HG03342 (cell line): Measurements from ENCODE around the gene TMEM92.
"Not testable (repeated sequence)": the region's sequence is repeated elsewhere in the genome, so short reads cannot be mapped to it uniquely, and the experiment has no call there.

ENCODE experiments used
- ATAC-seq: cut with Tn5 transposase; IDR thresholded peaks from one replicate; pipeline ENCODE4 v1.9.1; 2021; ENCODE audit warnings: mild to moderate bottlenecking, moderate library complexity; ENCODE audit not compliant: unreplicated experiment

TMEM92 gene

GRCh38 chr17:50261051-50261915 is 13.0 kb upstream of the TMEM92 start:
- ATAC-seq = no peak

DNA sequence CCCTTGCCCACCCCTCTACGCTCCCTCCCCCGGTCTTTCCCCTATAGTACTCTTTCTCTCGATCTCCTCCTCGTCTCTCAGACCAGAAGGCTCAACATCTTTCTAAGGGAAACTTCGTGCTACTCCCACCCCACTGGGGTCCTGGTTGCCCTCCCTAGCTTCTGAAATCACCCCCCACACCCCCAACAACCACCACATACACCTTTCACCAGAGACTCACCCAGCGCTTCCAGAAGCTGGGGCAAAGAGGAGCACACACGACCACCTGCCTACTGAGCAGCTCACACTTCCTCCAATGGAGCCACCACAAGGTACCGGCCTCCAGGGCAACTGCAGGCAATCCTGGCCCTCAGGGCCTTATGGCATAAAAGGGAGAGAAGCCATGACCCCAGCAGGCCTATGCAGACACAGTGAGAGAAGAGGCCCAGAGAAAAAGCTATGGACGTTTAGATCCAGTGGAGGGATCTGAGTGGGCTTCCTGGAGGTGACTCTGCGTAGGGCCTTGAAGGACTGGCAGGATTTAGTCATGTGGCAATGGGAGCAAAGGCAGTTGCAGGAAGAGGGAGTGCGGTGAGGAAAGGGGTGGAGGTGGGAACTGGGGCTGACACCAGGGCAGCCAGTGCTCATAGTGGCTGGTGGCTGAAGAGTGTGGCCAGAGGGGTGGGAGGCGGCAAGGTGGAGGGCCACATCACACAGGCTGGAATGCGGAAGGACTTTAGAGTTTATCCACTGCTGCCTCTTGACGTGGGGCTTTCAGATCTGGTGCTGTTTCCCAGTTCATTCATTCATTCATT is 12.1 kb upstream of the TMEM92 start:
- ATAC-seq = no peak

DNA sequence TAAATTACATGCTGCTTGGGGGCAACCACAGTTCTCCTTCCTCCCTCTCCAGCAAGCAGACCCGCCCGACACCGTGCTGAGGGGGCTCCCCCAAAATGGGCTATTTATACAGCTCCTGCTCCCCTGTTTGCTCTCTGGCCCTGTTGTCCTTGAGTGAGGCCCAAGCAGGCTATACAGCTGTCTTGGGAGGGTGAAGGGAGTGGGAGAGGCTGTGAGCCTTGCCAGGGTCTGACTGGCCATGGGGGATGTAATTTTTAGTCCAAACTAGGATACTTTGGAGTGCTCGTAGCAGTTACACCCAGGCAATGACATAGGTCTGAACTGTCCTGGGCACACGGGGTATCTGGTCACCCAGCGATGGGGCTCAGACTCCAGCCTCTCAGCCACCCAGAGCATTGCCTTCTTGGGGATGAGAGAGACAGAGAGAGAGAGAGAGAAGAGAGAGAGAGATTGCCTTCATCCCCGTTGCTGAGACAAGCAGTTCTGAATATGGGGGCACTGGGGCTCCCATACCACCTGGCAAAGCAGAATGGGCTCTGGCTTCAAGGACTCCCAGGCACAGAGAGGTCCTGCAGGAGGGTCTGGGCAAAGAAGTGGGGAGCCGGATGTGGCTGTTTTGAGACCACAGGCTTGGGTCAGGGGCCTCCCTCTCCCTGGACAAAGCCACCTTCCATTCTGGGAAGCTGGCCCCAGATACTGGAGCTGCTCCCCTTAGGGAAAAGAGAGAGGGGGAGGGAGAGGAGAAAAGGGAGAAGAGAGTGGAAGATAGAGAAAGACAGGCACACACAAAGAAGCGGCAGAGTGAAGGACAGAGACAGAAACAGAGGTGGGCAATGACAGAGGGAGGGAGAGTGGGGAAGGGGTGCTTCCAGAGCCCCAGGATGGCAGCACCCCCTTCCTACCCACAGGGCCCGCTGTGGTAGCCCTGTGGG is 10.7 kb upstream of the TMEM92 start:
- no peak for ATAC-seq

DNA sequence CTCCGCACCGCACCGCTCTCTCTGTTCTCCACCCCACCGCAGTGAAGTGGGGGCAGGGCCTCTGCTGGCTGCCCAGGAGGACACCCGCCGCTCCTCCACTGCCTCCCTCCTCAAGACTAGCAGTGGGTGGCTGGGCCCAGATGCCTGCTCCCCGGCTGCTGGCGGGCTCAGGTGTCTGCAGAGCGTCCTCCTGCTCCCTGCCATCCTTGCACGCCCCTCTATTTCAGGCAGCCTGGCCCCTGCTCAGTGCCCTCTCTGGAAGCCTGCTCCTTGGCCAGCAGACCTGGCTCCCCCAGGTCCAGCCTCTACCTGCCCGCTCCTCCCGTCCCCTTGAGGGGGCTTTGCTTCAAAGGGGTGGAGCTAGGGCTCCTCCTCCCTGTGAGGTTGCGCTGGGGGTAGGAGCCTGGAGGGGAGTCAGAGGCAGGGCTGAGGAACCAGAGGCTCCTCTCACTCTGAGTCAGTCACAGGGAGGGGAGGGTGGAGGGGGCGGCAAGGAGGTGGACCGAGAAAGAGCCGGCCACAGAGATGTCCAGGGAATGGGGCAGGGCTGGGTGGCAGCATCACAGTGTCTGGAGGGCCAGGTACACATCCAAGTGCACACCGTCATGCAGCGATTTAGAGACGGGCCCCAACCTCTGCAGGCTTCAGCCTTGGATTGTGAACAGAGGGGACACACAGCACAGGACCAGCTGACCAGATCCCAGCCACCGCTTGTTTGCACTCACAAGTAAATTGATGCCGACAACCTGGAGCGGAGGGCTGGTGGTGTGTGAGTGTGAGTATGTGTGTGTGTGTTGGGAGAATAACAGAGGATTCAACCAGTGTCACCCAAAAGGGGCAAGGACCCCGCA is 9.8 kb upstream of the TMEM92 start:
- no peak for ATAC-seq

- ATAC-seq = no peak
Measured at GRCh38 chr17:50265212-50265611, 9.1 kb upstream of the TMEM92 start.

DNA sequence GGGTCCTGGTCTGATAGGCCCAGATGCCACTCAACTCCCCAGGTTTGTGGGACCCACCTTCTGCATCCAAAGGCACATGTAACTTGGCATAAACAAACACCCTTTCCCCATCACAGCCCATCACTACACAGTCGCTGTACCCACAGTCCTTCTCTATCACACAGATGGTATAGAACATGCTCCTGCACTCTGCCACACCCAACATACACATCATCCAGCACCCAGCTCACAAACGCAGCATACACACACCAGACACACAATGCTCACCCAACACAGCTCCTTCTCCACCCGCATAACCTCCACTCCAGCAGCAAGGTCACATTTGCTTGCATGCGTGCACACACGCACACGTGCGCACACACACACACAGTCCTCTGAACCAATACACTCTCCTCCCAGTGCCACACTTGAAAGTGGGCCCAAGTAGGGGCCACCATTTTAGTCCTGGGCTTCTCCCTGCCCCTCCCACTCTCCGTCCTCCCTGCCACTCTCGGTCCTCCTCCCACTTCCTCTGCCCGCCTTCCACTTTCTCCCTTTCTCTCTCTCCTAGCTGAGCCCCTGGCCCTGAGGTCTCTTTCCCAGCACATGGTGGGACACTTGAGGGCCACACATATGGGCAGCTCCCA is 8.5 kb upstream of the TMEM92 start:
- ATAC-seq = no peak

GRCh38 chr17:50266384-50267073 is 7.7 kb upstream of the TMEM92 start:
- ATAC-seq = no peak

DNA sequence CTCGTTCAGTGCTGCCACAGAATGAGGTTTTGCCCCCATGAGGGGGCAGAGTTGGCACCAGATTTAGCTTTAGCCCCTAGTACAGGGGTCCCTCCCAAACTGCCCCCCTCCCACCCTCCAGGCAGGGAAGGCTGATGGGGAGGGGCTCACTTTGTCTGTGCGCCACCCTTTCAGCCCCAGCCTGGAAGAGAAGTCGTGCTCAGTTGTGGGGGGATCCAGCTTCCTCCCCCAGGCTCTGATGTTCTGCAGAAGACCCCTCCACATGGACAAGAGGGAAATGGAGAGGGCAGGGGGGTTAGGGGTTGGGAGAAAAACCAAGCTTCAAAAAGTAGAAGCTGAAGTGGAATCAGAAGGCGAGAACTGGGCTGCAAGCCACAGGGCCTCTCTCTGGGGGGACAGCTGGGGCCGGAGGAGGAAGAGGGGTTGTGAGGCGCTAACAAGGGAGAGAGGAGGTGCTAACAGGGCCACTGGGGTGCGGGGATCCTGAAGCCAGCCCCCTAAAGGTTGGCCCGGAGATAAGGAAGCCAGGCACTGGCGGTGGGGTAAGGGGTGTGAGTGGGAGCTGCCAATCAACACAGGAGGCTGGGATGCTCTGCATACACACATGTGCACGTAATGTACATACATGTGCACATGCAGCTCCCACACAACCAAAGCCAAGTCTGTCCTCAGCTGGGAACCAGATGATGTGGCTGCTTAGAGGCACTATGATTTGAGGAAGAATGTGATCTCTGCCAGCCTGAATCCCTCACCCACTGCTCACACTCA is 7.0 kb upstream of the TMEM92 start:
- ATAC-seq = no peak

GRCh38 chr17:50268026-50268425 is 6.2 kb upstream of the TMEM92 start:
- ATAC-seq = no peak

GRCh38 chr17:50268743-50269275 is 5.5 kb upstream of the TMEM92 start:
- ATAC-seq = no peak

DNA sequence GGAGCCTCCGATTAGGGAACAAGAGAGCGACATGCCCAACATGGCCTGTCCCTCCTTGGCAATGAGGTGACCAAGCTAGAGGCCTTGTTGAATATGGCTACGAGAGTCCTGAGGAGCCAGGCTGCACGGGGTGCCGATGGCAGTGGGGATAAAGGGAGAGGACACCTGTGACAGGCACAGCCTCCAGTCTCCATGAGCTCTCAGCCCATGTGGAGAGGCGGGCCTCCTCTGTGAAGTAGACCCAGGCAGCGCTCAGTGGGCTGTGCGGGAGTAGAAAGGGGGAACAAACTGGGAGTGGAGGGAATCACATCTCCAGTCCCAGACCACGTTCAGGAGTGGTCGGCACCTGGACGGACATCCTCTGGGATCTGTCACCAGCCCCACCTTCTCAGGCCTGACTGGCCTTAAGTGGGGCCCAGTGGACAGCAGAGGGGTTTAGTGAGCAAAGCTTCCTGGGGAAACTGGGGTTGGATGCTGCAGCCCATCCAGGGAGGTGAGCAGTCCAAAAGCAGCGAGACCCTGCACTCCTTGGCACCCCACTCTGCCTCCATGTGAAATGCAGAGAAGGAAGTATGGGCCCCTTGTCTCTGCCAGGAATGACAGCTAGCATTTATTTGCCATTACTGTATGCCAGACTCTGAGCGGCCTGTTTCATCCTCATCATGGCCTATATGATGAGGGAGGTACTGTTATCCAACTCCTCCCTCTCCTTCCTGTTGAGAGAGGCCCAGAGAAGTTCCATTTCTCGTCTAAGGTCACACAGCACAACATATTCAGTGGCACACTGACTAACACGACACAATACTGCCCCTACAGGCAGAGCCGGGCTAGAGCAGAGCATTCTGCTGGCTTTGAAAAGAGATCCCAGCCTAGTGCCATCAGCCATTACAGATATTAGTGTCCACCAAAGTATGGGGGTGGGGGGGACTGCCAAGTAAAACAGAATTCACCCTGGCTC is 4.5 kb upstream of the TMEM92 start:
- no peak for ATAC-seq

DNA sequence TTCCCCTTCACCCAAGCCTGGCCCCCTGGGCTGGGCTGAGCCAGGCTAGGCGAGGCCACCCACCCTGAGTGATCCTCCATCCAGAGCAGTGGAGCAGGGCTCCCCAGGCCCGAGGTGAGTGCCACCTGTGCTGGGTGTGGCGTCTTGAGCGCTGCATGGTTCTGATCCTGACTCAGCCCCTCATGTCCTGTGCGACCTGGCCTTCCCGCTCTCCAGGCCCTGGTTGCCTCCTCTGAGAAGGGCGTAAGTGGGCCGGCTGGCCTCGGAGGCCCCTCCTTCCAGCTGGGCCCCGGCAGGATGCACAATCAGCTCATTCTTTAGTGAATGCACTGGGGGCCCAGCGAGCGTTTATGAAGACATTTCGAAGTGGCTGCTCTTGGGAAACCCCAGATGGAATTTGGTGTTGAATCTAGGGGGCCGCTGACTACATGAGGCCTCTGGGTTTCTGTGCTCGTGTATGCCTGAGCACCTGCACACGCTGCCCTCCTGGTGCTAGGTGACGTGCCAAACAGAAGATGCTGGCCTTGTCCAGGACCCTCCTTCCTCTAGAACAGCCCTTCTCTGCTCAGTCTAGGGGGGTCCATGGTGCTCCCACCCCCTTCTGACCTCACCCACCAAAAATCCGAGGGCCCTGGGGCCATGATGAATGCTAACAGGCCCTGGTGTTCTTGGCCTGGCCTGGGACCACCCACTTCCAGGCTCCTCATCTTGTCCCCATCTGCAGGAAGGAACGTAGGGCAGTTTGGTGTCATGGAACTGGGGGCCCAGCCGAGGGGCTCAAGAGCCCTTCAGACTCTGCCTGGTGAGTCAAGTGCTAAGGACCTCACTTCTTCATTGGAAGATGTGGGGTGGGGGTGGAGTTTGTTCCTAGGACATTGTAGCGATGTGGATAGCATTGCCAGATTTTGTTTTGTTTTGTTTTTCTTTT is 3.6 kb upstream of the TMEM92 start:
- no peak for ATAC-seq

DNA sequence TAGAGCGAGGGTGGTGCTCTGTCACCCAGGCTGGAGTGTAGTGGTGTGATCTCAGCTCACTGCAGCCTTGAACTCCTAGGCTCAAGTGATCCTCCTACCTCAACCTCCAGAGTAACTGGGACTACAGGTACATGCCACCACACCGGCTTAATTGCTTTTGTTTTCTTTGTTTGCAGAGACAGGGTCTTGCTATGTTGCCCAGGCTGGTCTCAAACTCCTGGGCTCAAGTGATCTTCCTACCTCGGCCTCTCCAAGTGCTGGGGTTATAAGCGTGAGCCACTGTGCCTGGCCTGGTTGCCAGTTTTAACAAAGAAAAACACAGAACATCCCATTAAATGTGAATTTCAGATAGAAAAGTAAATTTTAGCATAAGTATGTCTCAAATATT is 2.9 kb upstream of the TMEM92 start:
- not testable (repeated sequence) for ATAC-seq

GRCh38 chr17:50272246-50272645 is 2.0 kb upstream of the TMEM92 start:
- ATAC-seq = no peak

DNA sequence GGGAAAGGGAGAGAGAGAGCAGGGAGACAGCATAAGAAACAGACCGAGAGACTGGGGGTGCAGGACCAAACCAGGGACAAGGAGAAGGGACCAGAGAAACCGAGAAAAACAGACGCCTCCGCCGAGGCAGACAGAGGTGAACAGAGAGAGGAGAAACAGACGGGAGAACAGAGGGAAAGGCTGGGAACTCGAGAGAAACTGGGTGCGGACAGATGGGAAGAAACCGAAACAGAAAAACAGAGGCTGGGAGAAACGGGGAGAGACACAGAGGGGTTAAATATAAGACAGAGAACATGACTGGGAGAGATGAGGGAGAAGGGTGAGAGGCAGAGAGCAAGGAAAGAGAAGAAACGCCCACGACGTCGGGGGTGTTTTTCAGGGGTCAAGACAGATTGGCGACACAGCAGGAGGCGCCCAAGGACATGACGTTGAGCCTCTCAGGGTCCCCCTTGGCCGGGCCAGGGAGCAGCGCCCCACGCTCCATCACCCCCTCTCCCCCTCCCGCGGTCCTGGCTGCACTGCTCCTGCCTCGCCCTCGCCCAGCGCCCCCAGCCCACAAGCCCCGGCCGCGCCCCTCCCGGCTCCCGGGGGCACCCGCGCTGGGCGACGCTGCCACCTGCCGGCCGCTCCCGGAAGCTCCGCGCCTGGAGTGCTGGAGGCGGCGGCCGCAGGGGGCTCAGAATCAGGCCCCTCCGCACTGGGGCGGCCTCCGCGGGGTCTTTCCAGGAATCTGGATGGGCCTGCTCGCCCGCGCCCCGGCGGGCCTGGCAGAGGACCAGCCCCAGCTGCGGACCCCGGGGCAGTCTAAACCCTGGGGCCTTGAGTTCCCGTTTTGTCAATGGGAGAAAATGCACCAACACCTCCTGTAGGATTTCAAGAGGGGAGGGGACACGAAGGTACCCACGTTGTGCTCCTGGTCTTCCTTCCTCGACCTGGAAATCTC is 1.3 kb upstream of the TMEM92 start:
- ATAC-seq = no peak
